GM18867 (cell line): ENCODE measurements around the gene RAN.
A peak's percentile ranks its signal among the peaks of the same experiment; 100 is the strongest.
"Not testable (repeated sequence)": the region's sequence is repeated elsewhere in the genome, so short reads cannot be mapped to it uniquely, and the experiment has no call there.

Experiments used
- ATAC-seq: cut with Tn5 transposase; IDR thresholded peaks from one replicate; pipeline ENCODE4 v1.9.1; 2021; ENCODE audit warnings: mild to moderate bottlenecking, moderate library complexity; ENCODE audit not compliant: unreplicated experiment

Gene RAN

GRCh38 chr12:130878193-130879185, 6.6 kb downstream of the RAN start:
- ATAC-seq = no peak

GRCh38 chr12:130879212-130879686, 7.4 kb downstream of the RAN start:
- peak; percentile 78 for ATAC-seq

GRCh38 chr12:130879781-130880389, 8.0 kb downstream of the RAN start:
- peak; percentile 34 for ATAC-seq

GRCh38 chr12:130880411-130880885, 8.6 kb downstream of the RAN start:
- peak; percentile 60 for ATAC-seq

GRCh38 chr12:130881046-130881445, 9.2 kb downstream of the RAN start:
- ATAC-seq = no peak

- ATAC-seq = no peak
Measured at GRCh38 chr12:130881548-130881947, 9.7 kb downstream of the RAN start.

- ATAC-seq = not testable (repeated sequence)
Measured at GRCh38 chr12:130887190-130887589, 15.3 kb downstream of the RAN start.

GRCh38 chr12:130904064-130904463, 32.2 kb downstream of the RAN start:
- ATAC-seq = no peak

- not testable (repeated sequence) for ATAC-seq
Measured at GRCh38 chr12:130904936-130905455, 33.1 kb downstream of the RAN start.

GRCh38 chr12:130909111-130909510, 37.2 kb downstream of the RAN start:
- no peak for ATAC-seq

GRCh38 chr12:130911193-130911592, 39.3 kb downstream of the RAN start:
- ATAC-seq = no peak

- ATAC-seq = no peak
Measured at GRCh38 chr12:130911933-130912332, 40.1 kb downstream of the RAN start.

GRCh38 chr12:130916241-130916911, 44.5 kb downstream of the RAN start:
- ATAC-seq = no peak

- no peak for ATAC-seq
Measured at GRCh38 chr12:130917607-130918006, 45.7 kb downstream of the RAN start.

GRCh38 chr12:130919086-130919485, 47.2 kb downstream of the RAN start:
- ATAC-seq = no peak

GRCh38 chr12:130920119-130920703, 48.3 kb downstream of the RAN start:
- ATAC-seq = no peak

- no peak for ATAC-seq
Measured at GRCh38 chr12:130920723-130921381, 49.0 kb downstream of the RAN start.

GRCh38 chr12:130922511-130922953, 50.7 kb downstream of the RAN start:
- no peak for ATAC-seq

- no peak for ATAC-seq
Measured at GRCh38 chr12:130924966-130925665, 53.2 kb downstream of the RAN start.
